ENCODE results near the gene SLC38A11. TPM values are rescaled to one million over a fixed set of nuclear protein-coding genes. Genes with fewer than 3 reads are reported as not detected.

SLC38A11 gene
- total and polyA plus RNA-seq, 2 of the 13 experiments (the other 11 are each of a cell fraction or from before 2014, with no cell fraction given) = 14.0 to 14.3 TPM

DNA sequence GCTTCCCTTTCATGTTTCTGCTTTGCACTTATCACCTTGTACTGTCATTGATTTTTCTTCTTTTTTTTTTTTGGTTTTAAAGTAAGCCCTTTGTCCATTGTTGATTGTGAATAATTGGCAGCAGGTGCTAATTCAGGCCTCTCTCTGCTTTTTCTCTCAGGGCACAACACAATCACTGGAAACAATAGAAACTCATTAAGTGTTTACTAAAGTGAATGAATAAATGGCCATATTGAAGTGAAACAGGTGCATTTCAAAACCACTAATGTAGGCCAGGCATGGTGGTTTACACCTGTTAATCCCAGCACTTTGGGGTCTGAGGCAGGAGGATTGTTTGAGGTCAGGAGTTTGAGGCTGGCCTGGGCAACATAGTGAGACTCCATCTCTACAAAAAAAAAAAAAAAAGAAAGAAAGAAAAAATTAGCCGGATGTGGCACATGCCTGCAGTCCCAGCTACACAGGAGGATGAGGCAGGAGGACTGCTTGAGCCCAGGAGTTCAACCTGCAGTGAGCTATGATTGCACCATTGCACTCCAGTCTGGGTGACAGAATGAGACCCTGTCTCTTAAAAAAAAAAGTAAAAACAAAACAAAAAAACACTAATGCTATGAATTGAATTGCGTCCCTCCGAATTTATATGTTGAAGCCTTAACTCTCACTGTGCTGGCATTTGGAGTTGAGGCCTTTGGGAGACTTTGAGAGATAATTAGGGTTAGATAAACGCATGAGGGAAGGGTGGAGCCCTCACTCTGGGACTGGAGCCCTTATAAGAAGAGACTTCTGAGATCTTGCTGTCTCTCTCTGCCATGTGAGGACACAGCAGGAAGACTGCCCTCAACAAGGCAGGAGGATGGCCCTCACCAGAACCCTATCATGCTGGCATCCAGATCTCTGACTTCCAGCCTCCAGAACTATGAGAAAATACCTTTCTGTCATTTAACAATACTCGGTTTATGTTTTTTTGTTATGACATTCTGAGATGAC is 19.9 kb downstream of the SLC38A11 start (continued):
- TF ChIP-seq, protein P1, sequence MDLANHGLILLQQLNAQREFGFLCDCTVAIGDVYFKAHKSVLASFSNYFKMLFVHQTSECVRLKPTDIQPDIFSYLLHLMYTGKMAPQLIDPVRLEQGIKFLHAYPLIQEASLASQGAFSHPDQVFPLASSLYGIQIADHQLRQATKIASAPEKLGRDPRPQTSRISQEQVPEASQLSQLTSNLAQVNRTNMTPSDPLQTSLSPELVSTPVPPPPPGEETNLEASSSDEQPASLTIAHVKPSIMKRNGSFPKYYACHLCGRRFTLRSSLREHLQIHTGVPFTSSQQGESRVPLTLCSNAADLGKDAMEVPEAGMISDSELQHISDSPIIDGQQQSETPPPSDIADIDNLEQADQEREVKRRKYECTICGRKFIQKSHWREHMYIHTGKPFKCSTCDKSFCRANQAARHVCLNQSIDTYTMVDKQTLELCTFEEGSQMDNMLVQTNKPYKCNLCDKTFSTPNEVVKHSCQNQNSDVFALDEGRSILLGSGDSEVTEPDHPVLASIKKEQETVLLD (CRISPR knock-in tag; IDR thresholded peaks at IDR 0.05; ENCODE audit: low read depth) = no peak
- TF ChIP-seq KMT2A (CRISPR knock-in tag; IDR thresholded peaks at IDR 0.05) = peak; percentile 62; the same call in 1 of the 2 replicates
- TF ChIP-seq SOX6 (IDR thresholded peaks at IDR 0.05) = no peak; the same call in 1 of the 2 replicates
- peak; percentile 100 for TF ChIP-seq SOX6 (CRISPR knock-in tag; IDR thresholded peaks at IDR 0.05)
- TF ChIP-seq, protein P2, sequence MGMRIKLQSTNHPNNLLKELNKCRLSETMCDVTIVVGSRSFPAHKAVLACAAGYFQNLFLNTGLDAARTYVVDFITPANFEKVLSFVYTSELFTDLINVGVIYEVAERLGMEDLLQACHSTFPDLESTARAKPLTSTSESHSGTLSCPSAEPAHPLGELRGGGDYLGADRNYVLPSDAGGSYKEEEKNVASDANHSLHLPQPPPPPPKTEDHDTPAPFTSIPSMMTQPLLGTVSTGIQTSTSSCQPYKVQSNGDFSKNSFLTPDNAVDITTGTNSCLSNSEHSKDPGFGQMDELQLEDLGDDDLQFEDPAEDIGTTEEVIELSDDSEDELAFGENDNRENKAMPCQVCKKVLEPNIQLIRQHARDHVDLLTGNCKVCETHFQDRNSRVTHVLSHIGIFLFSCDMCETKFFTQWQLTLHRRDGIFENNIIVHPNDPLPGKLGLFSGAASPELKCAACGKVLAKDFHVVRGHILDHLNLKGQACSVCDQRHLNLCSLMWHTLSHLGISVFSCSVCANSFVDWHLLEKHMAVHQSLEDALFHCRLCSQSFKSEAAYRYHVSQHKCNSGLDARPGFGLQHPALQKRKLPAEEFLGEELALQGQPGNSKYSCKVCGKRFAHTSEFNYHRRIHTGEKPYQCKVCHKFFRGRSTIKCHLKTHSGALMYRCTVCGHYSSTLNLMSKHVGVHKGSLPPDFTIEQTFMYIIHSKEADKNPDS (CRISPR knock-in tag; IDR thresholded peaks at IDR 0.05) = no peak
- no peak for TF ChIP-seq AHR (CRISPR knock-in tag; IDR thresholded peaks at IDR 0.05)
- TF ChIP-seq, protein P3, sequence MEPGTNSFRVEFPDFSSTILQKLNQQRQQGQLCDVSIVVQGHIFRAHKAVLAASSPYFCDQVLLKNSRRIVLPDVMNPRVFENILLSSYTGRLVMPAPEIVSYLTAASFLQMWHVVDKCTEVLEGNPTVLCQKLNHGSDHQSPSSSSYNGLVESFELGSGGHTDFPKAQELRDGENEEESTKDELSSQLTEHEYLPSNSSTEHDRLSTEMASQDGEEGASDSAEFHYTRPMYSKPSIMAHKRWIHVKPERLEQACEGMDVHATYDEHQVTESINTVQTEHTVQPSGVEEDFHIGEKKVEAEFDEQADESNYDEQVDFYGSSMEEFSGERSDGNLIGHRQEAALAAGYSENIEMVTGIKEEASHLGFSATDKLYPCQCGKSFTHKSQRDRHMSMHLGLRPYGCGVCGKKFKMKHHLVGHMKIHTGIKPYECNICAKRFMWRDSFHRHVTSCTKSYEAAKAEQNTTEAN (CRISPR knock-in tag; conservative IDR thresholded peaks at IDR 0.05) = 0 out of 2 replicates have a peak, but pooled peaks have one; percentile 41
- no peak for TF ChIP-seq PTBP1 (IDR thresholded peaks at IDR 0.05; ENCODE audit: low read depth, low read length, poor library complexity, severe bottlenecking)
- TF ChIP-seq, protein P4, sequence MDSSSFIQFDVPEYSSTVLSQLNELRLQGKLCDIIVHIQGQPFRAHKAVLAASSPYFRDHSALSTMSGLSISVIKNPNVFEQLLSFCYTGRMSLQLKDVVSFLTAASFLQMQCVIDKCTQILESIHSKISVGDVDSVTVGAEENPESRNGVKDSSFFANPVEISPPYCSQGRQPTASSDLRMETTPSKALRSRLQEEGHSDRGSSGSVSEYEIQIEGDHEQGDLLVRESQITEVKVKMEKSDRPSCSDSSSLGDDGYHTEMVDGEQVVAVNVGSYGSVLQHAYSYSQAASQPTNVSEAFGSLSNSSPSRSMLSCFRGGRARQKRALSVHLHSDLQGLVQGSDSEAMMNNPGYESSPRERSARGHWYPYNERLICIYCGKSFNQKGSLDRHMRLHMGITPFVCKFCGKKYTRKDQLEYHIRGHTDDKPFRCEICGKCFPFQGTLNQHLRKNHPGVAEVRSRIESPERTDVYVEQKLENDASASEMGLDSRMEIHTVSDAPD (CRISPR knock-in tag; IDR thresholded peaks at IDR 0.05) = peak; percentile 63; the same call in 1 of the 2 replicates
- peak; percentile 76; the same call in 1 of the 2 replicates for TF ChIP-seq GATA4 (IDR thresholded peaks at IDR 0.05; ENCODE audit: borderline replicate concordance, low read depth)
- TF ChIP-seq, protein P5, sequence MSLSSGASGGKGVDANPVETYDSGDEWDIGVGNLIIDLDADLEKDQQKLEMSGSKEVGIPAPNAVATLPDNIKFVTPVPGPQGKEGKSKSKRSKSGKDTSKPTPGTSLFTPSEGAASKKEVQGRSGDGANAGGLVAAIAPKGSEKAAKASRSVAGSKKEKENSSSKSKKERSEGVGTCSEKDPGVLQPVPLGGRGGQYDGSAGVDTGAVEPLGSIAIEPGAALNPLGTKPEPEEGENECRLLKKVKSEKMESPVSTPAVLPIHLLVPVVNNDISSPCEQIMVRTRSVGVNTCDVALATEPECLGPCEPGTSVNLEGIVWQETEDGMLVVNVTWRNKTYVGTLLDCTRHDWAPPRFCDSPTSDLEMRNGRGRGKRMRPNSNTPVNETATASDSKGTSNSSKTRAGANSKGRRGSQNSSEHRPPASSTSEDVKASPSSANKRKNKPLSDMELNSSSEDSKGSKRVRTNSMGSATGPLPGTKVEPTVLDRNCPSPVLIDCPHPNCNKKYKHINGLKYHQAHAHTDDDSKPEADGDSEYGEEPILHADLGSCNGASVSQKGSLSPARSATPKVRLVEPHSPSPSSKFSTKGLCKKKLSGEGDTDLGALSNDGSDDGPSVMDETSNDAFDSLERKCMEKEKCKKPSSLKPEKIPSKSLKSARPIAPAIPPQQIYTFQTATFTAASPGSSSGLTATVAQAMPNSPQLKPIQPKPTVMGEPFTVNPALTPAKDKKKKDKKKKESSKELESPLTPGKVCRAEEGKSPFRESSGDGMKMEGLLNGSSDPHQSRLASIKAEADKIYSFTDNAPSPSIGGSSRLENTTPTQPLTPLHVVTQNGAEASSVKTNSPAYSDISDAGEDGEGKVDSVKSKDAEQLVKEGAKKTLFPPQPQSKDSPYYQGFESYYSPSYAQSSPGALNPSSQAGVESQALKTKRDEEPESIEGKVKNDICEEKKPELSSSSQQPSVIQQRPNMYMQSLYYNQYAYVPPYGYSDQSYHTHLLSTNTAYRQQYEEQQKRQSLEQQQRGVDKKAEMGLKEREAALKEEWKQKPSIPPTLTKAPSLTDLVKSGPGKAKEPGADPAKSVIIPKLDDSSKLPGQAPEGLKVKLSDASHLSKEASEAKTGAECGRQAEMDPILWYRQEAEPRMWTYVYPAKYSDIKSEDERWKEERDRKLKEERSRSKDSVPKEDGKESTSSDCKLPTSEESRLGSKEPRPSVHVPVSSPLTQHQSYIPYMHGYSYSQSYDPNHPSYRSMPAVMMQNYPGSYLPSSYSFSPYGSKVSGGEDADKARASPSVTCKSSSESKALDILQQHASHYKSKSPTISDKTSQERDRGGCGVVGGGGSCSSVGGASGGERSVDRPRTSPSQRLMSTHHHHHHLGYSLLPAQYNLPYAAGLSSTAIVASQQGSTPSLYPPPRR (CRISPR knock-in tag; IDR thresholded peaks at IDR 0.05; ENCODE audit: borderline replicate concordance) = peak; percentile 88
- TF ChIP-seq PHF21A (CRISPR knock-in tag; IDR thresholded peaks at IDR 0.05) = peak; percentile 79; the same call in 1 of the 2 replicates
- TF ChIP-seq, protein P6, sequence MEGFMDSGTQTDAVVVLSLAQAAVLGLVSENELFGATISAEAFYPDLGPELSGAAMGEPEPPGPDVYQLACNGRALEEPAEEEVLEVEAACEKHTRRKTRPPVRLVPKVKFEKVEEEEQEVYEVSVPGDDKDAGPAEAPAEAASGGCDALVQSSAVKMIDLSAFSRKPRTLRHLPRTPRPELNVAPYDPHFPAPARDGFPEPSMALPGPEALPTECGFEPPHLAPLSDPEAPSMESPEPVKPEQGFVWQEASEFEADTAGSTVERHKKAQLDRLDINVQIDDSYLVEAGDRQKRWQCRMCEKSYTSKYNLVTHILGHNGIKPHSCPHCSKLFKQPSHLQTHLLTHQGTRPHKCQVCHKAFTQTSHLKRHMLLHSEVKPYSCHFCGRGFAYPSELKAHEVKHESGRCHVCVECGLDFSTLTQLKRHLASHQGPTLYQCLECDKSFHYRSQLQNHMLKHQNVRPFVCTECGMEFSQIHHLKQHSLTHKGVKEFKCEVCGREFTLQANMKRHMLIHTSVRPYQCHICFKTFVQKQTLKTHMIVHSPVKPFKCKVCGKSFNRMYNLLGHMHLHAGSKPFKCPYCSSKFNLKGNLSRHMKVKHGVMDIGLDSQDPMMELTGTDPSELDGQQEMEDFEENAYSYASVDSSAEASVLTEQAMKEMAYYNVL (CRISPR knock-in tag; IDR thresholded peaks at IDR 0.05; ENCODE audit: borderline replicate concordance) = peak; percentile 96

Data from HepG2 (cell line).